HG03196 (cell line): ENCODE data around the gene LDB1.

Experiments
- ATAC-seq: cut with Tn5 transposase; IDR thresholded peaks from one replicate; pipeline ENCODE4 v1.9.1; 2021; ENCODE audit not compliant: unreplicated experiment

Gene LDB1

DNA sequence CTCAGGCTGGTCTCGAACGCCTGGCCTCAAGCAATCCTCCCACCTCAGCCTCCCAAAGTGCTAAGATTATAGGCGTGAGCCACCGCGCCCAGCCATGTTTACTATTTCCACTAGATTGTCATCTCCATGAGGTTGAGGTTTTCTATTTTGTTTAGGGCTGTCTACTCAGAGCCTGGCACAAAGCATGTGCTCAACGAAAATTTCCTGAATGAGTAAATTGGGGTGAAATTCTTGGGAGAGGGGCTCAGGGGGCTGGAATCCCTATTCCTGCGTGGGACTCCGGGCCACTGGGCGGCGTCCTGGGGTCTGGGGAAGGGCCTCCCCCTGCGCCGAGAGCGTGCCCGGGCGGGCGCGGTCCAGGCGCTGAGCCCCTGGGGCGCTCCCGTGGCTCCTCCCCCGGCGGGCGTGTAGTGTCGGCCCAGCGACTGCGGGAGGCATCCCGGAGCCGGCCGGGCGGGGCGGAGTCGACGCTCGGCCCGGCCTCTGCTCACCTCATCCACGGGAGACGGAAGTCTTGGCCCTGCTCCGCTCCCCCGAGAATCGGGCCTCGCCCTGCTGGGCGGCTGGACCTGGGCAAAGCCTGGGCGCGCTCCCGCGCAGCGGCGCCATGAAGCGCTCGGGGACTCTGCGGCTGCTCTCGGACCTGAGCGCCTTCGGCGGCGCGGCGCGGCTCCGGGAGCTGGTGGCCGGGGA lies 55.2 kb downstream of the LDB1 start, which contains the start of gene HPS6:
Gene HPS6, plus strand, starts transcription at position 482 of the 693 bp plus-strand sequence. Its CDS starts 126 bp downstream, at position 608.
- peak; percentile 95 for ATAC-seq

DNA sequence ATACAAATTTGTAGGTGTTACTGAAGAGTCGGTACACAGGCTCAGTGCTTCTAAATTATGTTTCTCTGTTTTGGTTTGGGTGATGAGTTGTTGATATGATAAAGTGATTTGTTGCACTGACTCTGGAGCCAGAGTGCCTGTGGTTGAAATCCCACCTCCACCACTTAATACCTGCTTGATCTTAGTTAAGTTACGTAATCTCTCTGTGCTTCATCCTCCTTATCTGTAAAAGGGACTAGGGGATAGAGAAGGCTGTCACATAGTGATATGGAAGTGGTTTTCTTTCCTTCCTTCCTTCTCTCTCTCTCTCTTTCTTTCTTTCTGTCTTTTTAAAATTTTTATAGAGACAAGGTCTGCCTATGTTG lies 55.7 kb downstream of the LDB1 start:
- ATAC-seq = no peak

DNA sequence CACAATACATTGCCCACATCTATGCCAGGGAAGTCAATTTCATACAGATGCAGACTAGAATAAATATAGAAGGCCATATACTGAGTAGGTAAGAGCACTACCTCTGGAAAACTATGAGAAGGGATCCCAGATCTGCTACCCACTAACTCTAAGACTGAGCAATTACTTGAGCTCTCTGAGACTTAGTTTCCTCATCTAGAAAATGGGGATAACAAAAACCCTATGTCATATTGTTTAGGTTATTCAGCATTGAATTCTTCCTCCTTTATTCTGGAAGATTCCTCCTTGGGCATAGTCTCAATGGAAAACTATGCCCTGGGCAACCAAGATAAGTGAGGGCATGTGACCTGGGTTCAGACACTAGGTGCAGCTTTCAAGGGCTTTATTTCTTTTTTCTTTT lies 60.2 kb downstream of the LDB1 start:
- no peak for ATAC-seq
